Measurements from ENCODE around the gene ETFB.
A peak's percentile ranks its signal among the peaks of the same experiment; 100 is the strongest.

ETFB gene

GRCh38 chr19:51367255-51367564, 1.0 kb upstream of the ETFB start:
- peak overlapping the region; percentile 100 for H3K4me3 Mint-ChIP-seq
- no peaks in the 10 kb centered on the region for H3K9me3 Mint-ChIP-seq
- H3K27ac Mint-ChIP-seq, result peak overlapping the region; percentile 98
- peaks cover 64% of the 10 kb centered on the region for H3K4me1 Mint-ChIP-seq (ENCODE audit: low read depth)
- H3K27me3 Mint-ChIP-seq (ENCODE audit: low read depth), result no peaks in the 10 kb centered on the region
- H3K36me3 Mint-ChIP-seq (ENCODE audit: low read depth), result peaks cover 3% of the 10 kb centered on the region

GRCh38 chr19:51366389-51367254, 434 bp upstream of the ETFB start:
- H3K4me3 Mint-ChIP-seq, result peak overlapping the region; percentile 100
- H3K9me3 Mint-ChIP-seq, result no peaks in the 10 kb centered on the region
- H3K27ac Mint-ChIP-seq, result peak overlapping the region; percentile 98
- H3K27me3 Mint-ChIP-seq (ENCODE audit: low read depth), result no peaks in the 10 kb centered on the region
- H3K36me3 Mint-ChIP-seq (ENCODE audit: low read depth), result peaks cover 3% of the 10 kb centered on the region
- H3K4me1 Mint-ChIP-seq (ENCODE audit: low read depth), result peaks cover 61% of the 10 kb centered on the region

GRCh38 chr19:51365211-51365964, 800 bp downstream of the ETFB start:
- Mint-ChIP-seq H3K4me1 (ENCODE audit: low read depth) (peaks cover 49% of the 10 kb centered on the region), H3K27ac (peak overlapping the region; percentile 98), H3K36me3 (ENCODE audit: low read depth) (peaks cover 3% of the 10 kb centered on the region), H3K9me3 (no peaks in the 10 kb centered on the region), H3K27me3 (ENCODE audit: low read depth) (no peaks in the 10 kb centered on the region), H3K4me3 (peak overlapping the region; percentile 100)

- peak overlapping the region; percentile 34 for H3K27ac Mint-ChIP-seq
- no peaks in the 10 kb centered on the region for H3K27me3 Mint-ChIP-seq (ENCODE audit: low read depth)
- H3K4me1 Mint-ChIP-seq (ENCODE audit: low read depth), result peaks cover 45% of the 10 kb centered on the region
- H3K9me3 Mint-ChIP-seq, result no peaks in the 10 kb centered on the region
- no peaks in the 10 kb centered on the region for H3K36me3 Mint-ChIP-seq (ENCODE audit: low read depth)
- peak overlapping the region; percentile 66 for H3K4me3 Mint-ChIP-seq
Observed at GRCh38 chr19:51364200-51365106, 1.7 kb downstream of the ETFB start.

- no peak overlapping the region for H3K4me3 Mint-ChIP-seq
- H3K27ac Mint-ChIP-seq, result no peak overlapping the region
- peaks cover 31% of the 10 kb centered on the region for H3K4me1 Mint-ChIP-seq (ENCODE audit: low read depth)
- H3K27me3 Mint-ChIP-seq (ENCODE audit: low read depth), result no peaks in the 10 kb centered on the region
- no peaks in the 10 kb centered on the region for H3K36me3 Mint-ChIP-seq (ENCODE audit: low read depth)
- no peaks in the 10 kb centered on the region for H3K9me3 Mint-ChIP-seq
Observed at GRCh38 chr19:51361239-51361638, 4.9 kb downstream of the ETFB start.

GRCh38 chr19:51359294-51359693, 6.9 kb downstream of the ETFB start:
- Mint-ChIP-seq H3K9me3 (no peaks in the 10 kb centered on the region), H3K27ac (no peak overlapping the region), H3K4me3 (no peak overlapping the region), H3K4me1 (ENCODE audit: low read depth) (peaks cover 26% of the 10 kb centered on the region), H3K27me3 (ENCODE audit: low read depth) (no peaks in the 10 kb centered on the region), H3K36me3 (ENCODE audit: low read depth) (no peaks in the 10 kb centered on the region)

- no peaks in the 10 kb centered on the region for H3K27me3 Mint-ChIP-seq (ENCODE audit: low read depth)
- no peak overlapping the region for H3K4me3 Mint-ChIP-seq
- H3K27ac Mint-ChIP-seq, result no peak overlapping the region
- no peaks in the 10 kb centered on the region for H3K36me3 Mint-ChIP-seq (ENCODE audit: low read depth)
- H3K9me3 Mint-ChIP-seq, result no peaks in the 10 kb centered on the region
- H3K4me1 Mint-ChIP-seq (ENCODE audit: low read depth), result peaks cover 15% of the 10 kb centered on the region
Observed at GRCh38 chr19:51357952-51358351, 8.2 kb downstream of the ETFB start.

GRCh38 chr19:51356159-51356801, 9.9 kb downstream of the ETFB start:
- no peaks in the 10 kb centered on the region for H3K9me3 Mint-ChIP-seq
- H3K4me3 Mint-ChIP-seq, result no peak overlapping the region
- H3K27ac Mint-ChIP-seq, result no peak overlapping the region
- H3K4me1 Mint-ChIP-seq (ENCODE audit: low read depth), result peaks cover 6% of the 10 kb centered on the region
- peaks cover 9% of the 10 kb centered on the region for H3K36me3 Mint-ChIP-seq (ENCODE audit: low read depth)
- no peaks in the 10 kb centered on the region for H3K27me3 Mint-ChIP-seq (ENCODE audit: low read depth)

GRCh38 chr19:51354742-51355148, 11.4 kb downstream of the ETFB start:
- Mint-ChIP-seq H3K4me1 (ENCODE audit: low read depth) (peaks cover 6% of the 10 kb centered on the region), H3K4me3 (peak overlapping the region; percentile 7), H3K27me3 (ENCODE audit: low read depth) (no peaks in the 10 kb centered on the region), H3K27ac (peak overlapping the region; percentile 9), H3K36me3 (ENCODE audit: low read depth) (peaks cover 15% of the 10 kb centered on the region), H3K9me3 (no peaks in the 10 kb centered on the region)

- H3K4me3 Mint-ChIP-seq, result no peak overlapping the region
Observed at GRCh38 chr19:51354103-51354741, 12.0 kb downstream of the ETFB start.

GRCh38 chr19:51352783-51353360, 13.3 kb downstream of the ETFB start:
- Mint-ChIP-seq H3K27ac (no peak overlapping the region), H3K4me1 (ENCODE audit: low read depth) (peaks cover 6% of the 10 kb centered on the region), H3K4me3 (no peak overlapping the region), H3K9me3 (no peaks in the 10 kb centered on the region), H3K27me3 (ENCODE audit: low read depth) (no peaks in the 10 kb centered on the region), H3K36me3 (ENCODE audit: low read depth) (peaks cover 15% of the 10 kb centered on the region)

More at GRCh38 chr19:51354103-51354741, 12.0 kb downstream of the ETFB start:
- Mint-ChIP-seq H3K27ac (no peak overlapping the region), H3K36me3 (ENCODE audit: low read depth) (peaks cover 15% of the 10 kb centered on the region), H3K9me3 (no peaks in the 10 kb centered on the region), H3K27me3 (ENCODE audit: low read depth) (no peaks in the 10 kb centered on the region), H3K4me1 (ENCODE audit: low read depth) (peaks cover 6% of the 10 kb centered on the region)

- no peaks in the 10 kb centered on the region for H3K27me3 Mint-ChIP-seq (ENCODE audit: low read depth)
- peaks cover 18% of the 10 kb centered on the region for H3K36me3 Mint-ChIP-seq (ENCODE audit: low read depth)
- H3K9me3 Mint-ChIP-seq, result no peaks in the 10 kb centered on the region
- no peak overlapping the region for H3K27ac Mint-ChIP-seq
- no peak overlapping the region for H3K4me3 Mint-ChIP-seq
- peaks cover 6% of the 10 kb centered on the region for H3K4me1 Mint-ChIP-seq (ENCODE audit: low read depth)
Observed at GRCh38 chr19:51351266-51351990, 14.8 kb downstream of the ETFB start.

Measured in T-helper 1 cell treated with Interleukin-12 subunit alpha and Interleukin-12 subunit beta and Interleukin-4 antibody, amounts not matched to agents 30 μg/mL and 1 μg/mL, for 36 hours (primary cell).